GM06990 (cell line): ENCODE measurements around the gene OBP2B.
"Not testable (repeated sequence)": the region's sequence is repeated elsewhere in the genome, so short reads cannot be mapped to it uniquely, and the experiment has no call there.

Experiments
- DNase-seq: peaks from one replicate; pipeline ENCODE4 v3.0.0-alpha.2; 2011; ENCODE audit not compliant: insufficient read length; ENCODE audit errors: extremely low read depth
- H3K27me3 ChIP-seq: replicated peaks from 2 replicates; pipeline ENCODE4 v1.6.0; 2011; ENCODE audit warnings: low read length; ENCODE audit not compliant: control insufficient read depth, insufficient read depth
- H3K36me3 ChIP-seq: 2 replicates; pipeline ENCODE4 v1.5.1; 2011; ENCODE audit warnings: low read length; ENCODE audit not compliant: control insufficient read depth, insufficient read depth
- H3K4me3 ChIP-seq: replicated peaks from 2 replicates; pipeline ENCODE4 v1.5.1; 2011; ENCODE audit warnings: low read depth, mild to moderate bottlenecking, control low read depth, low read length
- CTCF ChIP-seq: IDR thresholded peaks from 2 replicates; pipeline ENCODE4 v1.5.1; 2011; ENCODE audit warnings: low read length, control low read depth, mild to moderate bottlenecking, inconsistent platforms; ENCODE audit not compliant: insufficient read depth, poor library complexity, severe bottlenecking

The OBP2B gene

DNA sequence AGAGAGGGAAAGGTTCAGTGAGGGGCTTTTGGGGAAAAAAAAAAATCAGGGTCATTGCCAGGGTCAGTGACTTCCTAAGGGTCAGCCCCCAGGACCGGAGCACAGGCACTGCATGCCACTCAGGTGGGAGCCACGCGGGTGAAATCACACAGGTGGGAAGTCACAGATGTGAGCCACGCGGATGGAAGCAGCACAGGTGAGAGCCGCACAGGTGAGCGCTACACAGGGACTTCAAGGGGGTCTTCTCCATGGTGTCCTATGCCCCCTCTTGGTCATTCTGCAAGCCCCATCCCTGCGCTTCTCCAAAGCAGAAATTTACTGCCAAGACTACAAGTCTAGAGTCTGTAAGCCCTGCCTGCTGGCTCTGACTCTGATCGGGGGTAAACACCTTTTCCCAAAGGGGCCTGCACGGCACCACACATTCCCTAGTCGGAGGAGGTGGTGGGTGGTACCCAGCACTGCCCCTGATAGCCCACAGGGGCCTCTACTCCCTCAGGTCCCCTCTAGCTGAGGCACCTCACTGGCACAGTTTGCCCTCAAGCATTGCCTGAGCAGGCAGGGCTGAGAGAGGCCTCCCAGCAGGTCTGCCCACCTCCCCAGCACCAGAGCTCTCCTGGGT lies 18.3 kb upstream of the OBP2B start:
- Histone ChIP-seq H3K36me3 (no peaks in the 10 kb centered on the region), H3K4me3 (no peak overlapping the region), H3K27me3 (no peaks in the 10 kb centered on the region; the same call in 1 of the 2 replicates)
- no peak for TF ChIP-seq CTCF
- no peak for DNase-seq

- no peak for DNase-seq
- H3K27me3 ChIP-seq, result no peaks in the 10 kb centered on the region; the same call in 1 of the 2 replicates
- TF ChIP-seq CTCF, result no peak
- no peak overlapping the region for H3K4me3 ChIP-seq
- H3K36me3 ChIP-seq, result no peaks in the 10 kb centered on the region
These were observed 17.4 kb upstream of the OBP2B start for GRCh38 chr9:133226219-133227171.

GRCh38 chr9:133225171-133226011 lies 16.3 kb upstream of the OBP2B start:
- no peaks in the 10 kb centered on the region; the same call in 1 of the 2 replicates for H3K27me3 ChIP-seq
- no peak overlapping the region for H3K4me3 ChIP-seq
- no peak for TF ChIP-seq CTCF
- DNase-seq, result no peak
- H3K36me3 ChIP-seq, result no peaks in the 10 kb centered on the region

GRCh38 chr9:133224762-133225161 lies 15.7 kb upstream of the OBP2B start:
- no peak for TF ChIP-seq CTCF
- Histone ChIP-seq H3K27me3 (no peaks in the 10 kb centered on the region; the same call in 1 of the 2 replicates), H3K4me3 (no peak overlapping the region), H3K36me3 (no peaks in the 10 kb centered on the region)
- DNase-seq, result no peak

DNA sequence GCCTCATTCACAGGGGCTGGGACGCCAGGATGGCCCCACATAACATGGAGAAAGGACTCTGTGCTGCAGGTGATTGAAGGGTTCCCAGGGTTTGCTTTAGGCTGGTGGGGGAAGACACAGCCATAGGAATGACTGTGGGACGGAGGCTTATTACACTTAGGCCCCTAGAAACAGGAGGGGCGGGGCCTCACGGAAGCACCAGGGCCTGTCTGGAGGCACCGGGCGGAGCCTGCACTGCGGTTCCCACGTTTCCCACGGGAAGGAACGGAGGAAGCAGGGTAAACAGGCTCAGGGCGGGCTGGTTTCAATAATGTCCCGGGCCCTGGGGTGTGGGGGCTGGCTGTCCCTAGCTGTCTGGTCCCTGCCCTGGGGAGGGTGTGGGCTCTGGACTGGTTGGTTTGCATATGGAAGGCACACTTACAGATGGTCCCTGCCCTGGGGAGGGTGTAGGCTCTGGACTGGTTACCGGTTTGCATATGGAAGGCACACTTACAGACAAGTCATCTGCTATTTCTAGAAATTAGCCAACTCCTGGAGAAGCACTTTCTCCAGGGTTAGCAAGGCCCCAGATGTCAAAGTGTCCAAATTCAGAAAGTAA lies 14.2 kb upstream of the OBP2B start:
- not testable (repeated sequence) for H3K4me3 ChIP-seq, H3K36me3 ChIP-seq, DNase-seq, H3K27me3 ChIP-seq

DNA sequence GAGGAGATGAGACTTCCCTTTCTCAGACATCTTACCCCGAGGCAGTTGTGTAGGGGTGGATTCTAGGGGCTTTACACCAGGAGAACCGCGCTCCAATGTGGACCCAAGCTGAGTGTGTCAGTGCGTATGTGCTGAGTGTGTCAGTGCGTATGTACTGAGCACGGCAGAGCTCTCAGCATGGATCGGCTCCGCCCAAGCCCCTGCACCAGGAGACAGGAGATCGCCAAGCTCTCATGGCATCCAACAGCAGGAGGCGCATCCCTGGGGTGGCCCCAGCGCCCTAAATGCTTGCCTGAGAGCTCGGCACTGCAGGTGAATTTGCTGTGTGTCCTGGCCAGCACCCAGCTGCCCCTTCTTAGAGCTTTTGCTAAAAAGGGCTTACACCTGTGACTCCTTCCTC lies 12.9 kb upstream of the OBP2B start:
- not testable (repeated sequence) for H3K4me3 ChIP-seq, DNase-seq, H3K36me3 ChIP-seq, H3K27me3 ChIP-seq
